T follicular helper cell (primary cell): Measurements from ENCODE around the gene CEP63.

Experiments used
- DNase-seq: peaks from one replicate; pipeline ENCODE4 v3.0.0-alpha.2; 2020; ENCODE audit warnings: low read depth

Gene CEP63

GRCh38 chr3:134608771-134609435 is 123.0 kb downstream of the CEP63 start:
- no peak for DNase-seq

- DNase-seq: no peak
These were observed 124.1 kb downstream of the CEP63 start for GRCh38 chr3:134609821-134610431.

GRCh38 chr3:134610432-134611385 is 124.9 kb downstream of the CEP63 start:
- DNase-seq: no peak

GRCh38 chr3:134611516-134611915 is 125.7 kb downstream of the CEP63 start:
- no peak for DNase-seq

GRCh38 chr3:134613006-134613520 is 127.2 kb downstream of the CEP63 start:
- DNase-seq: no peak

DNA sequence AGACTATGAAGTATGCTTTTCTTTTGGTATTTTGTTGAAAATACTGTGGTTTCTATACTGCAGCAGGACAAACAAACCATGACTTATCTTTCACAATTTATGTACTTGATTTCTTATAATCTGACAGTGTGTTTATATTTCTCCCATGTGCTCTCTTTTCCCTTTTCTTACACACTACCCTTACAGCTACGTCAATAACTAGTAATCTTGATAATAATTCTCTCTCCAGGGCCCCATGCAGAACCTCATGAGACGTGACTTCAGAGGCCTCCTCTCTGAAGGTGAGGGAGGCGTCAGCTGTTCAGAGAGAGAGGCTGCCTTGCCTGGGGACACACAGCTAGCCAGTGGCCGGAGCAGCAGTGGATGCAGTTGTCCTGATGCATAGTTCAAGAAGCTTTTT is 129.1 kb downstream of the CEP63 start:
- no peak for DNase-seq

DNA sequence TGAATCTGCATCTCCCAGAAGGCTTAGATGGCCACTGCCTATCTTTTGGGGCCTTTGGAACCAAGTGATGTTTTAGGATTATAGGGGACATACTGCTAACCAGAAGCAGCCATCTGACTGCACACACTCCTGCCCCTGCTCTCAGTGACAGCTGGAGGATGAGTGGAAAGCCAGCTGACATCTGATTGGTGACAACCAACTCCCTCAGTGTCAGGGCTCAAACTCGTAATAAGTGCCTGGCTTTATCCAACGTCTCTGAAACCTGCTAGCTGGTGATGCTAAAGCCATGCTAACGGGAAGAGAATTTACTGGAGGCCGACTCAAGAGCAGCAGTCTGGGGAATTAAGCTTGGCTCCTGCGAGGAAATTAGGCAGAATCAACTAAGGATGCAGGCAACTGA is 129.9 kb downstream of the CEP63 start:
- no peak for DNase-seq

DNA sequence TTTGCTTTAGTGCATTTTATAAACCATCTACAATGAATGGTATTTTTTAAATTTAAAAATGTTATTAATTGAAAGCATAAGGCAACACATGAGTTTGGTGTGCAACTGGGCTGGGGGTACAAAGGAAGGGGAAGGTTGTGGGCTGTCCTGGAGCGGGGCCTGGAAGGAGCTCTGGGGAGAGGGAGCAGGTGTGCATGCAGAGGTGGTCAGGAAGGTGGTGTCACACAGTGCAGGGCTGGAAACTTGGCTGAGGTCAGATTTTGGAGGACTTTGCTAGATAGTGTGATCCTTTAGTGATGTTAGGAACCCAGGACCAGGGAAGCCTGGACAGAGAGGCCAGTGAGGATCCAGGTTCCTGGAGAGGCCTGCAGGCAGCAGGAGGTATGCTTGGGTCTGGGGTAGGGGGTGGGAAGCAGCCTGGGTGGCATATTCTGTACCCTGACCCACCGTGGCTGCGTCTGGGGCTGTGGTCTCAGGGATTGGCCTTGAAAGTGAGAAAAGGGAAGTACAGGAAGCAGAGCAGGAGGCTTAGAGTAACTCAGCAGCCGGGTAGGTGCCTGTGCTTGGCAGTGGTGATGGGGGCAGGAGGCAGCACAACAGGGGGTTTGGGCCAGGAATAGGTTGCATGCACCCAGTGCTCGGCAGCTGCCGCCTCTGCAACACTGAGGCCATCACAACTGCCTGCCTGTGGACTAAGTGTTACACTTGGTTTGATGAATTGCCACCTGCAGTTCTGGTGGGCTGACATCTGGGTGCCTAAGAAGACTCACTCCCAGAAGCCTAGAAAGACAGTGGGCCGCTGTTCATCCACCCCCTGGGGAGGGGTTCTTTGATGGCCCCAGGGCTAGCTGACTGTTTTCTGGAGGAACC is 132.0 kb downstream of the CEP63 start:
- no peak for DNase-seq

GRCh38 chr3:134618478-134619300 is 132.8 kb downstream of the CEP63 start:
- DNase-seq: no peak

DNA sequence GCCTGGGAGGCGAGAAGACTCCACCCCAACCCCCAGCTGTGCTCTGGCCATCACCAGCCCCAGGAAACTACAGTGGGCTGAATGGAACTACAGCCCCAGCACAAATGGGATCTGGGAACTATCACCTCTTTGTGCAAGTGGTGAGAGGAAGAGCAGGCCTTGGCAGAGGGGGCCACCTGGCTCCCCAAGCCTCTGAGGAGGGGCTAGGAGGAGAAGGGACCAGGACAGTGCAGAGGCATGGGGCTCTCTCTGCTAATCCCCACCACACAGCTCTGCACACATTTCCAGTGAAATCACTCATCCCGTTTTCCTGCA is 133.4 kb downstream of the CEP63 start:
- no peak for DNase-seq

DNA sequence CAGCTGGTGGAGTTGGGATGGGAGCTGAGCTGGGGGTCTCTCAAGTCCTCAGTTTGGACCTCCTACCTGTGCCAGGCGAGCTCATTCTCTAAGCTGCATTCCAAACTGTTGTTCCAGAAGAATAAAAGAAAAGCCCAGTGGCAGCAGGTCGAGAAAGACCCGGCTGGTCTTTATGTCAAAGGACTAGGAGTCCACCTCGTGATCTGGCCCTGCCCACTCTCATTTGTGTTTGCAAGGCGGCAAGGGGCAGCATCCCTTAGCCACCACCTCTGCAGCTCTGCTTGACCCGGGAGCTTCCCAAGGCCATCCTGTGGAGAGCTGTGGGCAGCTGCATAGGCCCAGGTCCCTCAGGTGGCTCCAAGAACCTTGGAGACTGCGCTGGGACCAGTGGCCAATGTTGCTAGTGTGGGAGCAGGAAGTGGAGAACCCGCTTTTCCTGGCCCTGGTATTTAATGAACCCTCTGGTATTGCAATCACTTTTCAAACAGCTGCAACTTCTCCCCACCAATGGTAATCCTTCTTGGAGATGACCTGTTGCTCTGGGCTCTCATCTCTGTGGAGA is 134.1 kb downstream of the CEP63 start:
- DNase-seq: no peak

DNA sequence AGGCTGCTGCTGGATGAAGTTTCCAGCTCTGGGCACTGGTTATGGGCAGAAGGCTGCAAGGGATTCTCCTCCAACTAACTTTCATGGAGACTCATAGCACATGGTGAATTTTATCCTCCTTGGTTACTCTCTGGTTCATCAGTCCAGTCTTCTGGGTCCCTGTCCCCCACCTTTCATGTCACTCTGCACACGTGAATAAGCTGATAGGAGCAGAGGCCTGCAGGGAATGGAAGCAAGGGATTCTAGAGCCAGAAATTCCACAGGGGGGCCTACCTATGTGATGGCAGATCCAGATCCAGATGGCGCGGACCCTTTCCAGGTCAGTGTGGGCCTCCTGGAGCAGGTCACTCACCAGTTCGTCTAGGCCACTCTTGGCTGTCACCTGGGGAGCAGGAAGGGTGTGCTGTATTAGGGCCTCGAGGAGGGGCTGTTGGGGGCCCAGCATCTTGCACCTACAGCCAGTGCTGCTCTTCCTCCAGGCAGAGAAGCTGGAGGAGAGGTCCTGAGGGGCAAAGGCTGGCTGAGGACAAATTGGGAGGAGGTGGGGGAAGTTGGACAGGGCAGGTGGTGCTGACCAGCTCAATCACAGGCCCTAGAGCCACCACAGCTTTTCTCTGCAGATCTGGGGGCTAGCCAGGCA is 134.7 kb downstream of the CEP63 start:
- DNase-seq: no peak

- no peak for DNase-seq
These were observed 136.0 kb downstream of the CEP63 start for GRCh38 chr3:134621854-134622253.

- no peak for DNase-seq
These were observed 137.0 kb downstream of the CEP63 start for GRCh38 chr3:134622806-134623365.

DNA sequence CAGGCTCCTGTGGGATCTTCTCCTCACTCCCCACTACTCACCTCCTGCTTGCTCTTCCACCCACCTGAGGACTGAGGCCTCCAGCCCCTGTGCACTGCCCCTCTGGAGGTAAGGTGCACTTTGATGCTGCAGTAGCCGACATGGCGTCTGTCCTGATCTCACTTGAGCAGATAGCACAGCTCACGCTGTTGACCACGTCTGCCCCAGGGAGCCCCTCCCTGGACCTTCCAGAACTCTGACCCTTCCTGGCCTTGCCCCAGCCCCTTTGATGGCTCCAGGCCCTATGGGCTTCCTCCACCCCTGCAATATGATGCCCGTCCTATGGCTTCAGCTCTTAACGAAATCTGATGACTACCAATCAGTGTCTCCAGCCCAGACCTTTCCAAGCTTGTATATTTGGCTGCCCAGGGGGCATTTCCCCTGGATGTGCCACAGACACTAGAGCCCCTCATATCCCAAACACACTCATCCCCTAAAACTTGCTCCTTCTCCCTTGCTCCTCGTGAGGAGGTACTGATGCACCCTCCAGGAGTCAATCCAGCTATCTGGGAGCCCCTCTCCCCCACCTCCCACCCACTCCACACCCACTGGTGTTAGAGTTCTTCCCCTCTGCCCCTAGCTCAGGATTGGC is 137.9 kb downstream of the CEP63 start:
- no peak for DNase-seq
